WERI-Rb-1 (cell line): ENCODE measurements around the gene AP3M1.

Experiments
- DNase-seq: peaks from one replicate; pipeline ENCODE4 v3.0.0-alpha.2; 2020
- H3K27ac ChIP-seq: fragments of 250-450 bp; sonication (Bioruptor Pico); 2 replicates; pipeline ENCODE4 v1.5.1; 2020; ENCODE audit warnings: mild to moderate bottlenecking, moderate library complexity
- H3K27me3 ChIP-seq: fragments of 250-450 bp; sonication (Bioruptor Pico); 2 replicates; pipeline ENCODE4 v1.5.1; 2021; ENCODE audit warnings: mild to moderate bottlenecking, low read depth, moderate library complexity; ENCODE audit not compliant: insufficient read depth, severe bottlenecking
- H3K36me3 ChIP-seq: fragments of 250-450 bp; sonication (Bioruptor Pico); 2 replicates; pipeline ENCODE4 v1.5.1; 2020; ENCODE audit warnings: mild to moderate bottlenecking, moderate library complexity
- H3K4me3 ChIP-seq: 2 replicates; pipeline ENCODE4 v1.5.1; 2011; ENCODE audit warnings: low read depth, mild to moderate bottlenecking, control low read depth, low read length
- H3K9me3 ChIP-seq: fragments of 250-450 bp; sonication (Bioruptor Pico); 2 replicates; pipeline ENCODE4 v1.5.1; 2021; ENCODE audit warnings: mild to moderate bottlenecking, moderate library complexity; ENCODE audit not compliant: severe bottlenecking
- CTCF ChIP-seq: IDR thresholded peaks from 2 replicates; pipeline ENCODE4 v1.5.1; 2011; ENCODE audit warnings: low read depth, mild to moderate bottlenecking, control low read depth, inconsistent platforms, low read length

The AP3M1 gene

GRCh38 chr10:74079936-74080590 lies 70.6 kb downstream of the AP3M1 start:
- H3K27ac ChIP-seq = no peak overlapping the region
- H3K4me3 ChIP-seq = no peak overlapping the region
- no peaks in the 10 kb centered on the region for H3K9me3 ChIP-seq
- no peak for DNase-seq
- H3K27me3 ChIP-seq = no peaks in the 10 kb centered on the region
- peaks cover 16% of the 10 kb centered on the region for H3K36me3 ChIP-seq
- no peak for TF ChIP-seq CTCF

GRCh38 chr10:74079028-74079935 lies 71.3 kb downstream of the AP3M1 start:
- no peak overlapping the region for H3K27ac ChIP-seq
- no peak for DNase-seq
- no peaks in the 10 kb centered on the region for H3K27me3 ChIP-seq
- no peaks in the 10 kb centered on the region for H3K9me3 ChIP-seq
- H3K36me3 ChIP-seq = peaks cover 17% of the 10 kb centered on the region
- TF ChIP-seq CTCF = no peak
- no peak overlapping the region for H3K4me3 ChIP-seq

GRCh38 chr10:74078037-74078436 lies 72.6 kb downstream of the AP3M1 start:
- no peak overlapping the region for H3K4me3 ChIP-seq
- H3K36me3 ChIP-seq = peaks cover 18% of the 10 kb centered on the region; the same call in 1 of the 2 replicates
- no peak for DNase-seq
- TF ChIP-seq CTCF = no peak
- no peaks in the 10 kb centered on the region for H3K9me3 ChIP-seq
- no peak overlapping the region for H3K27ac ChIP-seq
- H3K27me3 ChIP-seq = no peaks in the 10 kb centered on the region

GRCh38 chr10:74077416-74077815 lies 73.2 kb downstream of the AP3M1 start:
- DNase-seq = no peak
- no peaks in the 10 kb centered on the region for H3K9me3 ChIP-seq
- no peak for TF ChIP-seq CTCF
- peaks cover 18% of the 10 kb centered on the region; the same call in 1 of the 2 replicates for H3K36me3 ChIP-seq
- no peak overlapping the region for H3K4me3 ChIP-seq
- H3K27me3 ChIP-seq = no peaks in the 10 kb centered on the region
- no peak overlapping the region for H3K27ac ChIP-seq

- TF ChIP-seq CTCF = no peak
- H3K9me3 ChIP-seq = no peaks in the 10 kb centered on the region
- no peak for DNase-seq
- H3K4me3 ChIP-seq = no peak overlapping the region
- peaks cover 18% of the 10 kb centered on the region; the same call in 1 of the 2 replicates for H3K36me3 ChIP-seq
- no peak overlapping the region for H3K27ac ChIP-seq
- no peaks in the 10 kb centered on the region for H3K27me3 ChIP-seq
Observed at GRCh38 chr10:74076961-74077360, 73.7 kb downstream of the AP3M1 start.
